OCI-LY3 (cell line): Measurements from ENCODE around the gene TPSD1.

Experiments
- H2AFZ ChIP-seq: fragments of 200-600, 300-600 bp; shearing (Covaris generic); 2 replicates; pipeline ENCODE4 v1.6.0; 2014; ENCODE audit warnings: antibody characterized with exemption, low read depth, low read length
- H3K27ac ChIP-seq: fragments of 200-600, 300-600 bp; sonication (generic); 2 replicates; pipeline ENCODE4 v1.5.1; 2014; ENCODE audit warnings: mild to moderate bottlenecking, low read length, moderate library complexity, mixed read lengths
- H3K27me3 ChIP-seq: fragments of 200-600, 300-600 bp; sonication (generic); 2 replicates; pipeline ENCODE4 v1.6.1; 2014; ENCODE audit warnings: low read depth, low read length, mixed read lengths
- H3K36me3 ChIP-seq: fragments of 200-600, 300-600 bp; sonication (generic); replicated peaks from 2 replicates; pipeline ENCODE3; 2014; ENCODE audit warnings: low read depth, low read length, mixed read lengths
- H3K4me1 ChIP-seq: fragments of 300-600, 200-600 bp; sonication (generic); 2 replicates; pipeline ENCODE4 v1.6.1; 2014; ENCODE audit warnings: low read length, mixed read lengths
- H3K4me2 ChIP-seq: fragments of 200-600, 300-600 bp; sonication (generic); 2 replicates; pipeline ENCODE4 v1.6.1; 2014; ENCODE audit warnings: low read length, mixed read lengths
- H3K4me3 ChIP-seq: fragments of 300-600, 200-600 bp; sonication (generic); 2 replicates; pipeline ENCODE4 v1.5.1; 2014; ENCODE audit warnings: antibody characterized with exemption, mild to moderate bottlenecking, low read length, moderate library complexity
- H3K79me2 ChIP-seq: fragments of 300-600, 200-600 bp; shearing (Covaris generic); 2 replicates; pipeline ENCODE4 v1.6.1; 2014; ENCODE audit warnings: mild to moderate bottlenecking, low read length, mixed read lengths
- H3K9ac ChIP-seq: fragments of 300-600, 200-600 bp; shearing (Covaris generic); 2 replicates; pipeline ENCODE4 v1.6.0; 2014; ENCODE audit warnings: mild to moderate bottlenecking, low read length, moderate library complexity
- H3K9me3 ChIP-seq: fragments of 200-600, 300-600 bp; shearing (Covaris generic); 2 replicates; pipeline ENCODE4 v1.6.1; 2014; ENCODE audit warnings: low read length, mixed read lengths; ENCODE audit not compliant: insufficient read depth
- H4K20me1 ChIP-seq: fragments of 200-600, 300-600 bp; sonication (generic); 2 replicates; pipeline ENCODE4 v1.6.1; 2016; ENCODE audit warnings: low read length, mixed read lengths; ENCODE audit not compliant: insufficient read depth
- EZH2phosphoT487 ChIP-seq: fragments of 200-600 bp; shearing (Covaris generic); IDR thresholded peaks from 2 replicates; pipeline ENCODE4 v1.6.1; 2018; ENCODE audit warnings: antibody characterized with exemption, mixed run types, low read depth
- TF ChIP-seq, protein P1 (sequence below): fragments of 200-600, 300-600 bp; sonication (generic); IDR thresholded peaks from 2 replicates; pipeline ENCODE4 v1.5.1; 2014; ENCODE audit warnings: antibody characterized with exemption, low read length, low read depth

Gene TPSD1

GRCh38 chr16:1213796-1214372, 42.0 kb upstream of the TPSD1 start:
- TF ChIP-seq, protein P1, sequence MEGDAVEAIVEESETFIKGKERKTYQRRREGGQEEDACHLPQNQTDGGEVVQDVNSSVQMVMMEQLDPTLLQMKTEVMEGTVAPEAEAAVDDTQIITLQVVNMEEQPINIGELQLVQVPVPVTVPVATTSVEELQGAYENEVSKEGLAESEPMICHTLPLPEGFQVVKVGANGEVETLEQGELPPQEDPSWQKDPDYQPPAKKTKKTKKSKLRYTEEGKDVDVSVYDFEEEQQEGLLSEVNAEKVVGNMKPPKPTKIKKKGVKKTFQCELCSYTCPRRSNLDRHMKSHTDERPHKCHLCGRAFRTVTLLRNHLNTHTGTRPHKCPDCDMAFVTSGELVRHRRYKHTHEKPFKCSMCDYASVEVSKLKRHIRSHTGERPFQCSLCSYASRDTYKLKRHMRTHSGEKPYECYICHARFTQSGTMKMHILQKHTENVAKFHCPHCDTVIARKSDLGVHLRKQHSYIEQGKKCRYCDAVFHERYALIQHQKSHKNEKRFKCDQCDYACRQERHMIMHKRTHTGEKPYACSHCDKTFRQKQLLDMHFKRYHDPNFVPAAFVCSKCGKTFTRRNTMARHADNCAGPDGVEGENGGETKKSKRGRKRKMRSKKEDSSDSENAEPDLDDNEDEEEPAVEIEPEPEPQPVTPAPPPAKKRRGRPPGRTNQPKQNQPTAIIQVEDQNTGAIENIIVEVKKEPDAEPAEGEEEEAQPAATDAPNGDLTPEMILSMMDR: no peak
- TF ChIP-seq EZH2phosphoT487: no peak
- no peaks in the 10 kb centered on the region for H3K36me3 ChIP-seq

GRCh38 chr16:1214719-1215118, 41.1 kb upstream of the TPSD1 start:
- Histone ChIP-seq H3K9ac (no peak overlapping the region), H3K4me1 (no peaks in the 10 kb centered on the region), H3K79me2 (no peaks in the 10 kb centered on the region), H3K27me3 (no peaks in the 10 kb centered on the region), H3K4me3 (no peak overlapping the region), H2AFZ (no peak overlapping the region), H3K27ac (no peak overlapping the region), H3K4me2 (no peak overlapping the region), H3K36me3 (no peaks in the 10 kb centered on the region), H4K20me1 (no peaks in the 10 kb centered on the region), H3K9me3 (no peaks in the 10 kb centered on the region)
- TF ChIP-seq EZH2phosphoT487: no peak
- TF ChIP-seq, protein P1: no peak

More at GRCh38 chr16:1213796-1214372, 42.0 kb upstream of the TPSD1 start:
- H3K9ac ChIP-seq: no peak overlapping the region
- no peaks in the 10 kb centered on the region for H3K27me3 ChIP-seq
- H3K4me3 ChIP-seq: no peak overlapping the region
- no peaks in the 10 kb centered on the region for H3K4me1 ChIP-seq
- H3K79me2 ChIP-seq: no peaks in the 10 kb centered on the region
- no peaks in the 10 kb centered on the region for H3K9me3 ChIP-seq
- H3K4me2 ChIP-seq: no peak overlapping the region
- no peak overlapping the region for H2AFZ ChIP-seq
- no peaks in the 10 kb centered on the region for H4K20me1 ChIP-seq
- no peak overlapping the region for H3K27ac ChIP-seq

DNA sequence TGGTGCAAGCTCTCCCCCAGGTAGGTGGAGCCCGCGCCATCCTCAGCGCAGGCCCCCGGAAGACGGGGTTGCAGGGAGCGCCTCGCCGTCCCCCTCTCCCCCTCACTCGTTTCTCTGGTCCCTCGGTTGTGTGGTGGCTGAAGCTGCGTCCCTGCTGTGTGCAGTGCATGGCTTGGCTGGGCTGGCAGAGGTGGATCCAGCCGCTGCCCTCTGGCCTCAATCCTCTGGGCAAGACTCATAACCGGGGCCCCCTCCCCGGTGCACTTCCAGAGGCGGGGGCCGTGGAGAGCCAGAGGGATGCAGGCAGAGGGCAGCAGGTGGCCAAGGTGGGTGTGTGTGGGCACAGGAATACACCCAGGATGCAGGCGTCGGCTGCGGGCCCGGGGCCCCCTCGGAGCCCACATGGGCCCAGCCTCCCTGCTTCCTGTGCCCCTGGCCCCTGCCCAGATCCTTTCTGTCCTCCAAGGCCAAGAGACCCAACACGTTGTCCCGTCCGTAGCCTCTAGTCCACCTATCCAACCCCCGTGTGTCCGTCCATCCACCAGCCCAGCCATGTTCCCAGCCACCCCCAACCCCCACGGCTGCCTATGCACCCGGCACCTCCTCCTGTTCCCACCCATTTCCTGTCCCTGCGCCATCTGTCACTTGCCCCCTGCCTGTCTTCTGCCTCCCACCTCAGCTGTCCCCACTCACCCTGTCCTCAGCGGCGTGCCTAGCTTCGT, 40.1 kb upstream of the TPSD1 start:
- H2AFZ ChIP-seq: no peak overlapping the region
- H3K4me2 ChIP-seq: no peak overlapping the region
- no peaks in the 10 kb centered on the region for H4K20me1 ChIP-seq
- no peak overlapping the region for H3K4me3 ChIP-seq
- no peaks in the 10 kb centered on the region for H3K4me1 ChIP-seq
- H3K9me3 ChIP-seq: no peaks in the 10 kb centered on the region
- H3K36me3 ChIP-seq: no peaks in the 10 kb centered on the region
- TF ChIP-seq, protein P1: no peak
- no peak for TF ChIP-seq EZH2phosphoT487
- H3K9ac ChIP-seq: no peak overlapping the region
- no peaks in the 10 kb centered on the region for H3K27me3 ChIP-seq
- H3K79me2 ChIP-seq: no peaks in the 10 kb centered on the region
- no peak overlapping the region for H3K27ac ChIP-seq

- H3K9ac ChIP-seq: no peak overlapping the region
- H3K9me3 ChIP-seq: no peaks in the 10 kb centered on the region
- no peak for TF ChIP-seq EZH2phosphoT487
- TF ChIP-seq, protein P1: no peak
- no peaks in the 10 kb centered on the region for H3K36me3 ChIP-seq
- H3K79me2 ChIP-seq: no peaks in the 10 kb centered on the region
- H2AFZ ChIP-seq: no peak overlapping the region
- H4K20me1 ChIP-seq: no peaks in the 10 kb centered on the region
- no peak overlapping the region for H3K4me2 ChIP-seq
- no peak overlapping the region for H3K27ac ChIP-seq
- H3K4me1 ChIP-seq: no peaks in the 10 kb centered on the region
- no peaks in the 10 kb centered on the region for H3K27me3 ChIP-seq
- H3K4me3 ChIP-seq: no peak overlapping the region
Measured at GRCh38 chr16:1216296-1216619, 39.6 kb upstream of the TPSD1 start.
